Stomach (tissue), 9 donors: Measurements from ENCODE around the gene RASD2. TPM values are rescaled to one million over a fixed set of nuclear protein-coding genes. Genes with fewer than 3 reads are reported as not detected.

Source experiments
- DNase-seq, 2 donors: peaks; one replicate each; pipeline versions ENCODE4 v3.0.0 to v3.0.0-alpha.2; 2013 to 2019
- H3K27ac ChIP-seq, 5 donors: fragments of 200-600 bp in 4 of 5; sonication (generic) in 4 of 5; one replicate each; pipeline ENCODE4 v1.5.1; 2013 to 2019; ENCODE audit warnings: mild to moderate bottlenecking in 1 of 5, moderate library complexity in 1 of 5
- H3K27me3 ChIP-seq, 3 donors: fragments of 200-600 bp; sonication (generic); one replicate each; pipeline ENCODE4 v1.5.1; 2017 to 2019; ENCODE audit warnings: mixed run types in 1 of 3
- H3K36me3 ChIP-seq, 4 donors: fragments of 200-600 bp; sonication (generic); 1 replicate in 3 of 4; 2 replicates in 1 of 4; pipeline ENCODE4 v1.5.1; 2016 to 2019
- H3K4me1 ChIP-seq, 4 donors: fragments of 200-600 bp; sonication (generic); one replicate each; pipeline ENCODE4 v1.5.1; 2016 to 2019
- H3K4me3 ChIP-seq, 4 donors: fragments of 200-600 bp; sonication (generic) in 3 of 4; one replicate each; pipeline ENCODE4 v1.5.1; 2016 to 2019; ENCODE audit warnings: mild to moderate bottlenecking in 1 of 4
- H3K9me3 ChIP-seq, 4 donors: fragments of 200-600 bp; sonication (generic); one replicate each; pipeline ENCODE4 v1.5.1; 2016 to 2019
- EP300 ChIP-seq: sonication (generic); formaldehyde crosslinking; IDR thresholded peaks from one replicate; pipeline ENCODE4 v1.6.1; 2017; ENCODE audit warnings: antibody characterized with exemption
- POLR2A ChIP-seq, 4 donors: fragments of 450-650 bp; IDR thresholded peaks; one replicate each; pipeline ENCODE4 v1.6.1; 2016; ENCODE audit warnings: antibody characterized with exemption in 4 of 4, control low read depth in 2 of 4, mild to moderate bottlenecking in 1 of 4, moderate library complexity in 1 of 4
- POLR2AphosphoS5 ChIP-seq, 3 donors: sonication (generic); formaldehyde crosslinking; IDR thresholded peaks; one replicate each; pipeline ENCODE4 v1.6.1; 2016; ENCODE audit warnings: antibody characterized with exemption in 3 of 3
- WGBS, 5 donors: extraction: QIAGEN DNeasy Blood & Tissue Kit in 3 of 5; methylation state at CpG; one replicate each; pipeline versions ENCODE4 v1.1.5 to v1.1.7; 2013 to 2018; 5-methylcytosine and 5-hydroxymethylcytosine counted together
- intact Hi-C: fragments of 100-400 bp; cut with DNase I; formaldehyde crosslinking; loops from one replicate; pipeline ENCODE4 v1.15.1; 2023; ENCODE audit warnings: low total_unique reads
- polyA plus RNA-seq, 3 donors: library from polyadenylated mRNA; stranded (reverse); fragments of 200-250 nt; gene quantifications; one replicate each; pipeline ENCODE4 v1.2.3, GENCODE V29; 2013
- total RNA-seq, 5 donors: library from RNA; depleted of rRNA; stranded (reverse); fragments of >200 nt; gene quantifications; one replicate each; pipeline versions ENCODE4 v1.1.0 to v1.2.3, GENCODE V29; 2014 to 2016
- TF ChIP-seq, protein P1 (sequence below), 7 experiments: fragments of 450-650 bp in 4 of 7; fragments of 200-600 bp in 3 of 7; sonication (generic) in 3 of 7; IDR thresholded peaks; one replicate each; pipeline ENCODE4 v1.5.1; 2016 to 2019; ENCODE audit warnings: antibody characterized with exemption in 7 of 7, control low read depth in 2 of 7, mild to moderate bottlenecking in 1 of 7
- donor health status: healthy with polysubstance abuse.
- donor health status: Bipolar disorder and iron deficiency.
- donor health status: healthy.

The RASD2 gene
- total and polyA plus RNA-seq, 8 donors, result 0.43 to 3.6 (median 0.72) TPM

GRCh38 chr22:35522225-35523149 is 18.1 kb upstream of the RASD2 start:
- no peak for DNase-seq
- intact Hi-C loops, result no loop called here
- TF ChIP-seq, protein P1, sequence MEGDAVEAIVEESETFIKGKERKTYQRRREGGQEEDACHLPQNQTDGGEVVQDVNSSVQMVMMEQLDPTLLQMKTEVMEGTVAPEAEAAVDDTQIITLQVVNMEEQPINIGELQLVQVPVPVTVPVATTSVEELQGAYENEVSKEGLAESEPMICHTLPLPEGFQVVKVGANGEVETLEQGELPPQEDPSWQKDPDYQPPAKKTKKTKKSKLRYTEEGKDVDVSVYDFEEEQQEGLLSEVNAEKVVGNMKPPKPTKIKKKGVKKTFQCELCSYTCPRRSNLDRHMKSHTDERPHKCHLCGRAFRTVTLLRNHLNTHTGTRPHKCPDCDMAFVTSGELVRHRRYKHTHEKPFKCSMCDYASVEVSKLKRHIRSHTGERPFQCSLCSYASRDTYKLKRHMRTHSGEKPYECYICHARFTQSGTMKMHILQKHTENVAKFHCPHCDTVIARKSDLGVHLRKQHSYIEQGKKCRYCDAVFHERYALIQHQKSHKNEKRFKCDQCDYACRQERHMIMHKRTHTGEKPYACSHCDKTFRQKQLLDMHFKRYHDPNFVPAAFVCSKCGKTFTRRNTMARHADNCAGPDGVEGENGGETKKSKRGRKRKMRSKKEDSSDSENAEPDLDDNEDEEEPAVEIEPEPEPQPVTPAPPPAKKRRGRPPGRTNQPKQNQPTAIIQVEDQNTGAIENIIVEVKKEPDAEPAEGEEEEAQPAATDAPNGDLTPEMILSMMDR (IDR thresholded peaks at IDR 0.05), result no peak
- TF ChIP-seq POLR2AphosphoS5 (IDR thresholded peaks at IDR 0.05) (no peak), EP300 (no peak), POLR2A (IDR thresholded peaks at IDR 0.05) (no peak)
- Histone ChIP-seq H3K9me3 (no peaks in the 10 kb centered on the region), H3K4me3 (no peak overlapping the region), H3K36me3 (no peaks in the 10 kb centered on the region), H3K27me3 (peaks cover 0 to 21% (median 0%) of the 10 kb centered on the region in 3 donors), H3K27ac (no peak overlapping the region), H3K4me1 (peaks cover 0 to 18% (median 14%) of the 10 kb centered on the region in 4 donors)
- WGBS, 5 donors, result 78 to 82% (median 81%) methylated on average over 12 of the region's 12 CpGs

- Histone ChIP-seq H3K9me3 (no peaks in the 10 kb centered on the region), H3K27ac (no peak overlapping the region), H3K4me3 (no peak overlapping the region), H3K4me1 (peaks cover 0 to 15% (median 10%) of the 10 kb centered on the region in 4 donors), H3K36me3 (no peaks in the 10 kb centered on the region), H3K27me3 (peaks cover 0 to 12% (median 0%) of the 10 kb centered on the region in 3 donors)
- DNase-seq, result no peak
- WGBS, 5 donors, result 51 to 55% (median 53%) methylated on average over 12 to 17 of the region's 17 CpGs
- intact Hi-C loops, result no loop called here
- TF ChIP-seq, protein P1 (IDR thresholded peaks at IDR 0.05), result no peak
- no peak for TF ChIP-seq POLR2A (IDR thresholded peaks at IDR 0.05)
- no peak for TF ChIP-seq POLR2AphosphoS5 (IDR thresholded peaks at IDR 0.05)
- TF ChIP-seq EP300, result no peak
Observed at GRCh38 chr22:35523167-35523947, 17.3 kb upstream of the RASD2 start.

DNA sequence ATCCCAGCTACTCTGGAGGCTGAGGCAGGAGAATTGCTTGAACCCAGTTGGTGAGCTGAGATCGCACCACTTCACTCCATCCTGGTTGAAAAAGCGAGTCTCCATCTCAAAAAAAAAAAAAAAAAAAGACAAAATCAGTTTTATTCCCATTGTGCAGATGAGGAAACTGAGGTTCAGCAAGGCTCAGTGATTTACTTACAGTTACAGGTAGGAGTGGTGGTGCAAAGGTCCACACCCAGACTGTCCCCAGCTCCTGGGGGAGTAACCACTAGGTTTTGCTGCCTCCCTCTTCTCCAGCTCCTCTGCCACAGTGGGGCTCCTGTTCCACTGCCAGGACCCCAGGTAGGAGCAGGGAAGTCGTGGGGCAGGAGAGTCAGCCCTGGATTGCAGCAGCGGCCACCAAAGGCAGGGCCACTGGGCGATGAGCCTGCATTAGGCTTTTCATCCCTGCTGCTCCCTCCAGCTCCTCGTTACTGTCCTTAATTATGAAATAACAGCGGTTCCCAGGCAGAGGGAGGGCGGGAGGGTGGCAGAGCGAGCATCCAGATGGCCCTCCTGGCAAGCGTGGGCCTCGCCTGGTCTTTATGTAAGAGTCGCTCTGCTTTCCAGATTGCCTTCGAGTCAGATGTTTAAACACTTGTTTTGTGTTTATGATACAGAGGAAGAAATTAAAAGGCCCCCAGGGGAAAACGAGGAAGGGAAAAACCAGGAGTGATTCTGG is 15.5 kb upstream of the RASD2 start:
- H3K4me3 ChIP-seq, result no peak overlapping the region
- peaks cover 0 to 4% (median 0%) of the 10 kb centered on the region in 3 donors for H3K27me3 ChIP-seq
- H3K9me3 ChIP-seq, result peaks cover 0 to 11% (median 7%) of the 10 kb centered on the region in 4 donors
- H3K36me3 ChIP-seq, result no peaks in the 10 kb centered on the region
- WGBS, 5 donors, result 44 to 67% (median 63%) methylated on average over 12 to 14 of the region's 14 CpGs
- DNase-seq, result peak in 1 of 2 donors; percentile 83
- H3K27ac ChIP-seq, result peak overlapping the region in 2 of 5 donors; percentile 32 to 75
- TF ChIP-seq, protein P1 (IDR thresholded peaks at IDR 0.05), result no peak
- peak in 1 of 3 donors; percentile 20 for TF ChIP-seq POLR2AphosphoS5 (IDR thresholded peaks at IDR 0.05)
- intact Hi-C loops, result no loop called here
- H3K4me1 ChIP-seq, result peaks cover 0 to 15% (median 7%) of the 10 kb centered on the region in 4 donors
